ENCODE data around the gene STAG3. TPM values are rescaled to one million over a fixed set of nuclear protein-coding genes. Genes with fewer than 3 reads are reported as not detected.
"Not testable (repeated sequence)": the region's sequence is repeated elsewhere in the genome, so short reads cannot be mapped to it uniquely, and the experiment has no call there.

Gene STAG3
- total and polyA plus RNA-seq, 2 of the 8 experiments (the other 6 are each of a cell fraction or from before 2014, with no cell fraction given): 1.3 to 3.3 TPM

GRCh38 chr7:100195222-100195621, 17.5 kb downstream of the STAG3 start (continued):
- TF ChIP-seq ZNF274 (IDR thresholded peaks at IDR 0.05; ENCODE audit: borderline replicate concordance, extremely low read depth, low read length) (no peak), KDM1A (IDR thresholded peaks at IDR 0.05; ENCODE audit: borderline replicate concordance, low read length) (no peak)

GRCh38 chr7:100195901-100196322, 18.2 kb downstream of the STAG3 start:
- CTCF ChIA-PET (ENCODE audit: partially characterized antibody): interaction anchor here (0.6 to 1.1 kb wide), 3 partner anchors 42 to 63 kb away, joined by 3 read pairs; no protein-coding TSS in a partner anchor

More at GRCh38 chr7:100195901-100196322, 18.2 kb downstream of the STAG3 start:
- not testable (repeated sequence) for H3K79me2 ChIP-seq (ENCODE audit: control insufficient read depth in 1 of 2, insufficient read depth in 2 of 2, low read length in 2 of 2); H3K4me2 ChIP-seq (ENCODE audit: insufficient read depth in 1 of 2, low read depth in 2 of 2, low read length in 2 of 2); H3K4me3 ChIP-seq (ENCODE audit: extremely low read depth in 1 of 4, insufficient read depth in 2 of 4, low read depth in 3 of 4, low read length in 4 of 4); H4K91ac ChIP-seq (replicated peaks; ENCODE audit: insufficient read length, low read length); H3K79me1 ChIP-seq (ENCODE audit: low read depth, low read length); H3K4ac ChIP-seq (replicated peaks; ENCODE audit: insufficient read length, low read depth, low read length); H2AK5ac ChIP-seq (ENCODE audit: low read depth, low read length); H4K8ac ChIP-seq (ENCODE audit: extremely low read depth, insufficient read depth, low read length); H3K27me3 ChIP-seq (replicated peaks in 1 of 4; ENCODE audit: control insufficient read depth in 3 of 4, extremely low read depth in 1 of 4, insufficient read depth in 3 of 4, low read length in 3 of 4); H3K27ac ChIP-seq (ENCODE audit: low read depth, low read length); H2BK5ac ChIP-seq (ENCODE audit: low read depth, low read length); H3K56ac ChIP-seq (replicated peaks; ENCODE audit: insufficient read length, low read depth, low read length); DNase-seq (ENCODE audit: low read depth in 1 of 2, low spot score in 2 of 2); H3K23me2 ChIP-seq (ENCODE audit: low read depth, low read length); H3K36me3 ChIP-seq (ENCODE audit: control insufficient read depth in 2 of 4, insufficient read depth in 4 of 4, low read length in 3 of 4); H3K18ac ChIP-seq (ENCODE audit: extremely low read depth, low read length); H2BK120ac ChIP-seq (replicated peaks; ENCODE audit: low read depth, low read length); H4K5ac ChIP-seq (ENCODE audit: insufficient read length, low read depth, low read length); H2BK15ac ChIP-seq (ENCODE audit: low read length); H4K20me1 ChIP-seq (replicated peaks in 1 of 2; ENCODE audit: control insufficient read depth in 1 of 2, insufficient read depth in 2 of 2, low read length in 2 of 2); H2BK12ac ChIP-seq (ENCODE audit: low read depth, low read length); H2AFZ ChIP-seq (ENCODE audit: low read length); H3K4me1 ChIP-seq (replicated peaks in 1 of 4; ENCODE audit: control insufficient read depth in 3 of 4, insufficient read depth in 4 of 4, low read length in 3 of 4); H3K9me3 ChIP-seq (ENCODE audit: insufficient read depth in 2 of 2, low read depth in 1 of 2, low read length in 1 of 2); H3K23ac ChIP-seq (ENCODE audit: insufficient read length); H3K9ac ChIP-seq (replicated peaks in 1 of 4; ENCODE audit: extremely low read depth in 1 of 4, low read depth in 3 of 4, low read length in 3 of 4); H2BK20ac ChIP-seq (ENCODE audit: low read length); FAIRE-seq; H3K14ac ChIP-seq (ENCODE audit: insufficient read length)
- POLR2A ChIA-PET (ENCODE audit: partially characterized antibody): interaction anchor here (1.4 kb wide), 1 partner anchor 47 kb away, joined by 3 read pairs; the partner anchor contains the start of gene LAMTOR4
- 95% methylated on average over 6 of the region's 6 CpGs; no CpG with 5 or more reads in 1 of the 2 experiments for WGBS, 2 experiments (ENCODE audit: extremely low coverage in 1 of 2, insufficient coverage in 1 of 2, insufficient read length in 1 of 2, insufficient replicate concordance in 2 of 2, low coverage in 1 of 2, low lambda C conversion rate in 2 of 2, missing lambda C conversion rate in 1 of 2)

All from H1 (cell line).